Central memory CD4-positive, alpha-beta T cell (primary cell): ENCODE data around the gene DPM3.
"Not testable (repeated sequence)": the region's sequence is repeated elsewhere in the genome, so short reads cannot be mapped to it uniquely, and the experiment has no call there.

Experiments
- DNase-seq: peaks from one replicate; pipeline ENCODE4 v3.0.0; 2022

The DPM3 gene

GRCh38 chr1:155124503-155125463 lies 15.5 kb downstream of the DPM3 start:
- no peak for DNase-seq

GRCh38 chr1:155123801-155124200 lies 16.5 kb downstream of the DPM3 start:
- DNase-seq = no peak

GRCh38 chr1:155122308-155122707 lies 18.0 kb downstream of the DPM3 start:
- DNase-seq = no peak

GRCh38 chr1:155121249-155121648 lies 19.1 kb downstream of the DPM3 start:
- DNase-seq = no peak

- DNase-seq = no peak
Measured at GRCh38 chr1:155120253-155120652, 20.1 kb downstream of the DPM3 start.

GRCh38 chr1:155118090-155118489 lies 22.2 kb downstream of the DPM3 start:
- DNase-seq = not testable (repeated sequence)

- no peak for DNase-seq
Measured at GRCh38 chr1:155117610-155118009, 22.7 kb downstream of the DPM3 start.

GRCh38 chr1:155116113-155116764 lies 24.1 kb downstream of the DPM3 start:
- DNase-seq = no peak

- DNase-seq = no peak
Measured at GRCh38 chr1:155113450-155113980, 26.8 kb downstream of the DPM3 start.

GRCh38 chr1:155110826-155111225 lies 29.5 kb downstream of the DPM3 start:
- DNase-seq = no peak

- no peak for DNase-seq
Measured at GRCh38 chr1:155110381-155110780, 29.9 kb downstream of the DPM3 start.

GRCh38 chr1:155108296-155108695 lies 32.0 kb downstream of the DPM3 start:
- no peak for DNase-seq

- no peak for DNase-seq
Measured at GRCh38 chr1:155107309-155108264, 32.7 kb downstream of the DPM3 start.

GRCh38 chr1:155106862-155107261 lies 33.5 kb downstream of the DPM3 start:
- DNase-seq = no peak

- DNase-seq = no peak
Measured at GRCh38 chr1:155105604-155106011, 34.7 kb downstream of the DPM3 start.

GRCh38 chr1:155104605-155105534 lies 35.5 kb downstream of the DPM3 start:
- DNase-seq = no peak

GRCh38 chr1:155103325-155103724 lies 37.0 kb downstream of the DPM3 start:
- DNase-seq = no peak

GRCh38 chr1:155099331-155099730 lies 41.0 kb downstream of the DPM3 start:
- DNase-seq = no peak

- no peak for DNase-seq
Measured at GRCh38 chr1:155094622-155094948, 45.7 kb downstream of the DPM3 start.

- DNase-seq = no peak
Measured at GRCh38 chr1:155093911-155094621, 46.3 kb downstream of the DPM3 start.

GRCh38 chr1:155092641-155093040 lies 47.7 kb downstream of the DPM3 start:
- no peak for DNase-seq
